HG02884 (cell line): ENCODE results near the gene PCED1A.
"Not testable (repeated sequence)": the region's sequence is repeated elsewhere in the genome, so short reads cannot be mapped to it uniquely, and the experiment has no call there.

Experiments
- ATAC-seq: cut with Tn5 transposase; IDR thresholded peaks from one replicate; pipeline ENCODE4 v1.9.1; 2021; ENCODE audit warnings: mild to moderate bottlenecking, moderate library complexity; ENCODE audit not compliant: unreplicated experiment

Gene PCED1A

DNA sequence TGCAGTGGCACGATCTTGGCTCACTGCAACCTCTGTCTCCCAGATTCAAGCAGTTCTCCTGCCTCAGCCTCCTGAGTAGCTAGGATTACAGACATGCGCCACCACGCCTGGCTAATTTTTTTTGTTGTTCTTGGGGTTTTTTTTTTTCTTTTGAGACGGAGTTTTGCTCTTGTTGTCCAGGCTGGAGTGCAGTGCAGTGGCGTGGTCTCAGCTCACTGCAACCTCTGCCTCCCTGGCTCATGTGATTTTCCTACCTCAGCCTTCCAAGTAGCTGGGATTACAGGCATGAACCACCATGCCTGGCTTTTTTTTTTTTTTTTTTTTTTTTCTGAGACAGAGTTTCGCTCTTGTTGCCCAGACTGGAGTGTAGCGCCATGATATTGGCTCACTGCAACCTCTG, 9.2 kb downstream of the PCED1A start:
- not testable (repeated sequence) for ATAC-seq

DNA sequence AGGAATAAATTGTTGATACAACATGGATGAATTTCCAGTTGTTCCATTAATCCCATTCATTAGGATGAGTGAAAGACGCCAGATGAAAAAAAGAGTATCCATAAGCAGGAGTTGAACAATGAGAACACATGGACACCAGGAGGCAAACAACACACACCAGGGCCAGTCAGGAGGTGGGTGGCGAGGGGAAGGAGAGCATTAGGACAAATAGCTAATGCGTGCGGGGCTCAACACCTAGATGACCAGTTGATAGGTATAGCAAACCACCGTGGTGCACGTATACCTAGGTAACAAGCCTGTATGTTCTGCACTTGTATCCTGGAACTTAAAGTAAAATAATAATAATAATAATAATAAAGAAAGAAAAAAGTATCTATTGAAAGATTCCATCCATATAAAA, 11.1 kb downstream of the PCED1A start:
- ATAC-seq, result no peak

DNA sequence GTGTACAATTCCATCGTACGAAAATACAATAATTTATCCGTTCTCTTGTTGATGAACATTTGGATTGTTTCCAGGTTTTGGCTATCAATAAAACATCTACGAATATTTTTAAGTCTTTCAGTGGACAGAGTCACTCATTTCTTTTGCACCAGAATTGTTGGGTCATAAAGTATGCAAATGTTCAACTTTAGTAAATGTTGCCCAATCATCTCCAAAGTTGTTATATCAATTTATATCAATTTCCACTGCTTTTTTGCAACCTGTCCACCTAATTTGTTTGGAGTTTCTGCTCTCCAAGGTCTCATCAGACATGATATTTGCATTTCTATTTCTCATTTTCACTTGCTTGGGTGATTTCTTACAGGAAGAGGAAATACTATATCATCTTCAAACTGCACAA, 13.8 kb downstream of the PCED1A start:
- no peak for ATAC-seq

DNA sequence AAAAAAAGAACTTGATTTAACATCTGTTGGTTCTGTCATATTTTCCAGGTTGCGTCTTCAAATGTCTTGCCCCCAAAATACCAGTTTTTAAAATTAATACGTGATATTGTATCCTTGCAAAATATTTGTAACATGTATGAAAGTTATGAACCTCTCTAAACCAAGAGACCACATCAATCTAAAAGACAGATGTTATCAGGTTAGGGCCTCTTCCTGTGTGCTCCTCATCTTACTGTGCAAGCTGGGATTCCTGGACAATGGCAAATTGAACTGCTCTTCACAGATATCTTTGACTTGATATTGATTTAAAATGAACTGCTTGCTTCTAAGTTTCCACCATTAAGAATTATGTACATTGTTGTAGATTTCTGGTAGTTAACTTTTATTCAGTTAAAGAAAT, 14.7 kb downstream of the PCED1A start:
- ATAC-seq, result no peak

DNA sequence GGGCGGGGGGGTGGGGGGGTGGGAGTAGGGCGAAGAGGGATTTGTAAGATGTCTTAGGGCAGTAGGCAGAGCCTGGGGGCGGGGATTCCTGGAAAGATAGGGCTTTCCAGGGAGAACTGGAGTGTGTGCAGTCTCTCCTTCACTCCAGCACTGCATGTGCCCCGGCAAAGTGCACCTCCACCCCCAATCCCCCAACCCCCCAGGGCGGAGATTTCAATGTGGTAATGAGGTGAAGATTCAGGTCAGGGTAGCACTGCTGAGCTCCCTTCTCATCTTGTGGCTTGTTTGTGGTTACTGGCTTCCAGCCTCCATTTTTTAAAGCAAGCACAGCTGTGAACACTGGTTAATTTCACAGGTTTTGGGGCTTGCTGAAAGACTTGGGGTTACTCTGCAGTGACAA, 18.4 kb downstream of the PCED1A start:
- no peak for ATAC-seq

DNA sequence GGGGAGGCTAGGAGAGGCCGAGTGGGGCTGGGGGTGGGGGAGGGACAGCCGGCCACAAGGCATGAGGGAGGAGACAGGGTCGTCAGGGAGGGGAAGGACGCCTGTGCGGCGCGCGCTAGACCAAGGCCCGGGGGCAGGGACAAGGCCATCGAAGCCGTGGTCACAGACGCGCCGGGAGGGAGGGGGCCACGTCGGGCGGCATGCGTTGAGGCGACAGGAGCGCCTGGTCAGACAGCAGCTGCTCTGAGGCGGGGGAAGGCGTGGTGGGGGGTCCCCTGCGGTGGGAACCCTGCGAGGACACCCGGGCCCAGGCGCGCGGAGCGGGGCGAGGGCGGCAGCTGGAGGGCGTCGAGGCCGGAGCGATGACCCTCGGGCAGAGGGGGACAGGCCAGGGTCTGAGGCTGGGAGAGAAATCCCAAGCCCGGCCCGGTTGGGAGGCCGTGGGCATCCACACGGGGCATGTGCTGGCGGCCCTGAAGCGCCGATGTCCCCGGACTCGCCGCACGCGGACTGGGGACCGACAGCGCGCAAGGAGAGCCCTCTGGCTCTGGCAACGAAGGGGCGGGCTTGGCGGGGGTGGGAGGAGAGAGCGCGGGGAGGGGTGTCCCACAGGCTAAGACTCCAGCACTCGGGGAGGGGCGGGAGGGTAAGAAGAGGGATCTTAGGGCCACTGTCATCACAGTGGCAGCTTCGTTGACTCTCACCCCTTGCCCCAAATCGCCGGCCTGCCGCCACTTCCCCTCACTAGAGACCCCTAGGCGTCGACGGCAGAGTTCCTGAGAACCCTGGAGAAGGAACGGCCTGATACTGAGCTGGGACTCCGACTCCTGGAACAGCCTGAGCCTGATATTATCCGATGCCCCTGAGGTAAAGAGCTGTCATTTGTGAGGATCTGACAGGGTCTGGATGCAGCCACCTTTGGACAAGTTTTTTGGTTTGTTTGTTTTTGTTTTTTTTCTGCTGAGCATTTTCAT, 19.3 kb downstream of the PCED1A start:
- no peak for ATAC-seq

DNA sequence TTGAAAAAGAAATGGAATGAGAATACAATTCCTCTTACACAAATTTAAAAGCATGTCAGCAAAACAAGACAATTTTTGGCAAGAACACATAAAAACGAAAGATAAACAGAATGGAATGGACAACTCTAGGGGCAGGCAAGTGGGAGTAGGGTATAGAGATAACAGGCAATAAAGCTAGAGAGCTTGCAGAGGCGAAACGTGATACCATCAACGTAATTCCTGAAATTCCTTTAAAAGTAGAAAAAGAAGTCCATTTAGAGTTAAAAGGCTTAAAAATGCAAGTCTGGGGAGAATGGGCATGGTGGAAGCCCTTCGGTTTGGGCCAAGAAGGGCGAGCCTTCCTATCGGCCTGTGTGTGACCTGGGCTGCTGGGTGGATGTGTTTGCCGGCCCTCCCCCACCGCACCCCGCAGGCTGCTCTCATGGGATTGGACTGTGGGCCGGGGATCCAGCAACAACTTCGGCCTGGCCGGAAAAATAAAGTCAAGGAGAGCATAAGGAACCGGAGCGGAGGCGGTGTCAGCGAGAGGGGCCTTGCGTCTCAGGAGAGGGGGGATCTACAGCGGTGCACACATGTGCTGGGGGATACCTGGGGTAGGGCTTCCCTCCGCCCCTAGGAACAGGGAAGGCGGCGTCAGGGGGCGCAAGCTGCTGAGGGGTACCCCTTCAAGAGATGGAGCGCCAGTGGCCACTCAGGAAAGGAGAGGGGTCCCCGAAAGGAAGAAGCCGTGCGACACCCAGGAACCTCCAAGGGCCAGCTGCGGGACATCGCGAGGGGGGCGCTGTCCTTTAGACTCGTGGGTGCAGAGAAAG, 20.2 kb downstream of the PCED1A start:
- ATAC-seq, result no peak

DNA sequence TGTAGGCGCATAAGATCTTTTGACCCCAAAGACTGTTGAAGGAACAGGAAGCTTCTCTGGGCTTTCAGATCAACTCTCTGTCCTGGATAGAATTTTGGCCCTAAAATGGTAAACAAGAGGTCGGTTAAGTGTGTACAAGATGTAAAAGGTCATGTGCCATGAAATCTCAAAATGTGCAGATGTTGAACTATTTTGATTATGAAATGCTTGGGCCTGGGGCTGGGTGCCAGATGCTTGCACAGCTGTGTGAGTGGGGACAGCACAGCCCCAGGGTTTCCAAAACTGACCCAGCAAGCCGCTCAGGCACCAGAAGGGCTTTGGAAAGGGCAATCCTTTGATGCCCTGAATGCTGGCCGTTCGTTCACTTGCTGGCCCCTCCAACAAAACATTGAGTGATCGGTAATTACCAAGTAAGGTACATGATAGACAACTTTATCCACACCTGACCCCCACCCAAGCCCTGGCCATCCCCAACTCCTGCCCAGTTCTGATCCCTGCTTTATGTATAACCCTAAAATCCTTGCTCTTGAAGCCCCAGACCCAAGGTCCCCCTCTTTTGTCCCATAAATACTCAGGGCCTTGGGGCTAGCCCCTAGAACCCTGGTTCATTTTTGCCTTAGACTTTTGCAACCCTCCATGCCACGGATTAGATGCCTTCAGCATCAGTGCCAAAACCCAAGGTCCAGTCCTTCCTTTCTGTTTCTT, 22.4 kb downstream of the PCED1A start:
- ATAC-seq, result no peak

DNA sequence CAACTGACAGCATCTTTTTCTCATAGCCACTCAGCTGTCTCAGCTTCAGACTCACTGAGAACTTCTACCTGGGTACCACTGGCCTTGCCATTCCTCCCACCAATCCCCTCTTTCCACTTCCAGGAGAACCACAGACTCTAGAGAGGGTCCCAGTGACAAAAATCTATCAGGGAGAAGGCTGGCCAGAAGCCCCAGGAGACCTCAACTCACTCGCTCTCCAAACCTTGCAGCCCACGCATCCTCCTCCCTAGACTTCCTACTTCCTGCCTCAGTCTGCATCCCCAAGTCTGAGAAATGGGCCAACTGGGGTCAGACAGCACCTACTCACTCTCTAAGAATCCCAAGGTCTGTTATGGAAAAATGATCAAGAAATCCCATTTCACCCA, 23.1 kb downstream of the PCED1A start:
- ATAC-seq, result no peak

DNA sequence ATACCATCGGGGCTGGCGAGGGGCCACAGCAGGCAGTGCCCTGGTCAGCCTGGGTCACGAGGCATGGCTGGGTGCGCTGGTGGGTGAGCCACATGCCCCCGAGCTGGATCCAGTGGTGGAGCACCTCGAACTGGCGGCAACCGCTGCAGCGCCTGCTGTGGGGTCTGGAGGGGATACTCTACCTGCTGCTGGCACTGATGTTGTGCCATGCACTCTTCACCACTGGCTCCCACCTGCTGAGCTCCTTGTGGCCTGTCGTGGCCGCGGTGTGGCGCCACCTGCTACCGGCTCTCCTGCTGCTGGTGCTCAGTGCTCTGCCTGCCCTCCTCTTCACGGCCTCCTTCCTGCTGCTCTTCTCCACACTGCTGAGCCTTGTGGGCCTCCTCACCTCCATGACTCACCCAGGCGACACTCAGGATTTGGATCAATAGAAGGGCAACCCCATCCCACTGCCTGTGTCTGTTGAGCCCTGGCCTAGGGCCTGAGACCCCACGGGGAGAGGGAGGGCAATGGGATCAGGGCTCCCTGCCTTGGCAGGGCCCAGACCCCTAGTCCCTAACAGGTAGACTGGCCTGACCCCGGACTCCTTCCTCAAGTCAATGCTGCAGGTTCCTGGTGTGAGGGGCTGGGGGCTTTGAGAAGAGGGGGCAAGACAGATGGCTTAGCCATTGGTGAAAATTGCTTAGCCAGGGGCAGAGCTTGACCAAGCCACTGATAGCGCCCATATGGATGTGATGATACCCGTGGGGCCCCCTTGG, 23.7 kb downstream of the PCED1A start:
- ATAC-seq, result no peak

DNA sequence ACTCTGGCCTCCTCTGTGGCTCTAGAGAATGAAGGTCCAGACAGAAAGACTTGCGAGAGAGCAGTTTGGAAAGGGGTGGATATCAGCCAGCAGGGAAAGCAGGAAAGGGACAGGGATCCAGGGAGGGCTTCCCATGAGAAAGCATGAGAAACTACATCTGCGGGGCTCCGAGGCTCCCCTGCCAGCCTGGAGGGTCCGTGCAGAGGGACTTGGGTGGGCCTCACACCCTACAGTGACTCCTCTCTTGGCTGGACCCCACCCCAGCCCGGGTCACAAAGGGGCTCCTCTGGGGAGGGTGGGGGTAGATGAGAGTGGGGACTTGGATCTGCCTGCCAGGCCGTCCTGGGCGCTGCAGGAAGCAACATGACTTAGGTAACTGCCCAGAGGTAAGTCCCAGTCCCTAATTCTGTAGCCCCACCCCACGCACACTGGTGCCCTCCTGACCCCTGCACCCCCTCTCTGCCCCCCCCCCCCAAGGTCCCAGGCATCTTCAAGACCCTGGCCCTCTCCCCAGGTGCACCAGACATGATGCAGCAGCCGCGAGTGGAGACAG, 24.3 kb downstream of the PCED1A start, which contains the start of gene TMEM239:
TSS of gene TMEM239 (plus strand) at position 335 of the 553 bp plus-strand sequence. CDS start at position 526, 191 bp downstream.
- ATAC-seq, result no peak

DNA sequence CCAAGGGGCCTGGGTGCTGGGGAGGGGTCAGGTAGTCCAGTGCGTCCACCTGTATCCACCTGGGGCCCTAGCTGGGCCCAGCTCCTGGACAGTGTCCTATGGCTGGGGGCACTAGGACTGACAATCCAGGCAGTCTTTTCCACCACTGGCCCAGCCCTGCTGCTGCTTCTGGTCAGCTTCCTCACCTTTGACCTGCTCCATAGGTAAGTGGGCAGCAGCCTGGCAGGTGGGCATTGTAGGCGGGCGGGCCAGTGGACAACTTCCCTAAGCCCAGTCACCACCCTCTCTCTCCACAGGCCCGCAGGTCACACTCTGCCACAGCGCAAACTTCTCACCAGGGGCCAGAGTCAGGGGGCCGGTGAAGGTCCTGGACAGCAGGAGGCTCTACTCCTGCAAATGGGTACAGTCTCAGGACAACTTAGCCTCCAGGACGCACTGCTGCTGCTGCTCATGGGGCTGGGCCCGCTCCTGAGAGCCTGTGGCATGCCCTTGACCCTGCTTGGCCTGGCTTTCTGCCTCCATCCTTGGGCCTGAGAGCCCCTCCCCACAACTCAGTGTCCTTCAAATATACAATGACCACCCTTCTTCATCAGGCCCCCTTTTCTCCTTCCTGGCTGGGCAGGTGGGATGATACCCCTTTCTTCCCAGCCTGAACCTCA, 25.1 kb downstream of the PCED1A start:
- no peak for ATAC-seq

DNA sequence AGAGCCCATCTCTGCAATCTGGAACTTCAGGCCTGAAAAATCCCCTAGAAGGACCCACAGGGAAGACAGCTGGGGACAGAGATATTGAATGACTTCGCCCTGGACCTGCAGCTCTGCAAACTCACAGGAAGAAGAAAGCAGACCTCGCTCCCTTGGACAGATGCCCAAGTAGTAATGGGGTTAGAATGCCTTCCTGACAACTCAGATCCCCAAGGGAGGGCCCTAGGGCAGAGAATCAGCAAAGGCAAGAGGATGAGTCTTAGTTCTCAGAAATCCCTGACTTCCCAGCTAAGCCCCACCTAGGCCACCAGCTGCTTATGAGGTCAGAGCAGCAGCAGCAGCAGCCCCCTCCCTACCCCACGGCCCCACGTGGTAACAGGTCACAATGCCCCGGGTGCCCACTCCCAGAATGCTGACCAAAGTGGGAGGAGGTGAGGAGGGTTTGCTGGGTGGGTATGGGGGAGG, 25.8 kb downstream of the PCED1A start, which contains the start of gene C20orf141:
TSS of gene C20orf141 (plus strand) at position 401 of the 465 bp plus-strand sequence. CDS start 198 bp downstream, outside the sequence.
- ATAC-seq, result no peak

DNA sequence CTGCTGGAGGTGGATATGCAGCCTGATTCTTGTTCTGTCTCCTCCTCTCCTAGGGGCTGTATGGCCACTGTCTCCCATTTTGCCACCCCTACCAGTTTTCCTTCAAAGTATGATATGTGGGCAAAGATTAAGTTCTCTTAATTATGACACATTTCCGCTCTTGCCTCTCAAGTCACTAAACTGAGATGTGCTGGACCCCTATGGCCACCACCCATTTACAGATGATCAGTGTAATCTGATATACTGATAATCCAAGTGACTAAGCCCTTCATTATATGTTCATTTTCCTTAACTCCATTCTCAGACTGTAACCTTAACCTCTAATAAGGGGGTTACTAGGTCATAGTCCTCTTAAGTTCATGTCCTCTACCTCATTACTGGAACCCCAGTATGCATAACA, 26.4 kb downstream of the PCED1A start:
- ATAC-seq, result no peak

DNA sequence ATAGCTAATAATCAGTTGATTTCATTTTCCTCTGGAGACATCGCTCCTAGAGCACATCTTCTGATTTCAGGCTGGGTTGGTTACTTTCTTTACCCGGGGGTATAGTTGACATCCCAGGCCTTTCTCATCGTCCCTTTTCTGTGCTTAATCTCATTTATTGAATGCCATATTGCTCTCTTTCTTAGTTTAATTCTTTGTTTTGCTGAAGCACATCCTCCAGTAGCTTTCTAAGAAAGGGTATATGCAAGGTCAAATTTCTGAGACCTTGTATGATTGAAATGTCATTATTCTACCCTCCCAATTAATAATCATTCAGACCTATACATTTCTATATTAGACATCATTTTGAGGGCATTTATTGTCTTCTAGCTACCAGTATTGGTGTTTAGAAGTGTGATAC, 28.3 kb downstream of the PCED1A start:
- ATAC-seq, result no peak

DNA sequence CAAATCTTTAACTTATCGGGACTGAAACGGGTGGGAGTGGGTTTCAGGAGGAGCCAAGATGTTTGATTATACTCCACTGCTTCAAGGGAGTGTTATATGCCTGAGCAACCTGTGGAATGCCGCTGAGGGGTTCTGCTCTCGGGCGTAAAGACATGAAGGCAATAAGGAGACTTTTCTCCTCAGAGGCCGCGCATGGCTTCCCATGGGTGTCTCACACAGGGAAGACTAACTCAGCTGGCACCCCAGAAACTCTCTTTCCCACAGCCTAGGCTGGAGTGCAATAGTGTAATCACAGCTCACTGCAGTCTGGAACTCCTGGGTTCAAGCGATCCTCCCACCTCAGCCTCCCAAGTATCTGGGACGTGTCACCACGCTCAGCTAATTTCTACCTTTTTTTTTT, 30.8 kb downstream of the PCED1A start:
- no peak for ATAC-seq

DNA sequence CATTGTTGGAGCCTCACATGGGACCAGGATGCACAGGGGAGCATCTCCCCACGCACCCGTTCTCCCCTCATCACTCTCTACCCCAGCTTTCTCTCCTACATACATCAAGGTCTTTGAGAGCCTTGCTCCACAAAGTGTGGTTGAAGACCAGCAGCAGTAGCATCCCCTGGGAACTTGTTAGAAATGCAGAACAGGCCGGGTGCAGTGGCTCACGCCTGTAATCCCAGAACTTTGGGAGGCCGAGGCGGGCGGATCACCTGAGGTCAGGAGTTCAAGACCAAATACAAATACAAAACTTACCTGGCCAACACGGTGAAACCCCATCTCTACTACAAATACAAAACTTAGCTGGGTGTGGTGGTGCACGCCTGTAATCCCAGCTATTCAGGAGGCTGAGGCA, 32.5 kb downstream of the PCED1A start:
- not testable (repeated sequence) for ATAC-seq

DNA sequence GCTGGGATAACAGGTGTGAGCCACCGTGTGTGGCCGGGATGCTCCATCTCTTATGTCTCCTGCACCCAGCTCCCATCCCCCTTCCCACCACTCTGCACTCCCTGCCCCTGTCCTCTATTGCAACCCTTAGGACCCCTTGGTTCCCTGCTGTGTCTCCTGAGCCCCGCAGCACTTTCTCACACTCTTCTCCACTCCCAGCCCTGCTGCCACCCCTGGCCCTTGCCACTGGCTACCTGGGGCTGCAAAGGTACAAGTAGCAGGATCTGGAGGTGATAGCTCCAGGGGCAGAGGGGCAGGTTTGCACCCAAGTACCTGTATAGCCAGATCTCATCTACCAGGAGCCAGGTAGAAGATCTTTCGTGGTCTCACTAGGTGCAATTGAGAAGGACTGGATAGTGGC, 33.4 kb downstream of the PCED1A start:
- no peak for ATAC-seq

DNA sequence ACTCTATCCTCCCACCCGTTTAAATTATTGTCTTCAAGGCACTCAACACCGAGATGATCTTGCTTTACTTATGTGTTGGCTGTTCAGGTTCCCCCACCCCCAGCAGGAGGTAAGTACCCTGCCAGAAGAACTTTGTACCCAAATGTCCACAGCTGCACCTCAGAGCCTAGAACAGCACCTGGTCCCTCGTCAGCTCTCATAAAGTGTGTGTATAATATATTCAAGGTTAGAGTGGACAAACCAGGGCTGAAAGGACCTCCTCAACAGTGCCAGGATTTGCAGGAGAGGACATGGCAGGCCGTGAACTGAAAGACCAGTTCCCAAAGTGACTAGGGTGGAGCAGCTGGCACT, 34.1 kb downstream of the PCED1A start:
- no peak for ATAC-seq
